NCI-H460 (cell line): ENCODE data around the gene MFAP4. TPM values are rescaled to one million over a fixed set of nuclear protein-coding genes. Genes with fewer than 3 reads are reported as not detected.

ENCODE experiments used
- DNase-seq: peaks from one replicate; pipeline ENCODE4 v3.0.0-alpha.2; 2016; ENCODE audit warnings: low read depth; ENCODE audit errors: extremely low read depth
- total RNA-seq: library from RNA; depleted of rRNA; stranded (reverse); fragments of >200 nt; shearing (Covaris generic); gene quantifications from 2 replicates; pipeline ENCODE4 v1.2.3, GENCODE V29; 2014

The MFAP4 gene
- total RNA-seq, 1 experiment from 2014 or later = not detected

GRCh38 chr17:19387921-19388521 lies 1.0 kb upstream of the MFAP4 start:
- DNase-seq = no peak

DNA sequence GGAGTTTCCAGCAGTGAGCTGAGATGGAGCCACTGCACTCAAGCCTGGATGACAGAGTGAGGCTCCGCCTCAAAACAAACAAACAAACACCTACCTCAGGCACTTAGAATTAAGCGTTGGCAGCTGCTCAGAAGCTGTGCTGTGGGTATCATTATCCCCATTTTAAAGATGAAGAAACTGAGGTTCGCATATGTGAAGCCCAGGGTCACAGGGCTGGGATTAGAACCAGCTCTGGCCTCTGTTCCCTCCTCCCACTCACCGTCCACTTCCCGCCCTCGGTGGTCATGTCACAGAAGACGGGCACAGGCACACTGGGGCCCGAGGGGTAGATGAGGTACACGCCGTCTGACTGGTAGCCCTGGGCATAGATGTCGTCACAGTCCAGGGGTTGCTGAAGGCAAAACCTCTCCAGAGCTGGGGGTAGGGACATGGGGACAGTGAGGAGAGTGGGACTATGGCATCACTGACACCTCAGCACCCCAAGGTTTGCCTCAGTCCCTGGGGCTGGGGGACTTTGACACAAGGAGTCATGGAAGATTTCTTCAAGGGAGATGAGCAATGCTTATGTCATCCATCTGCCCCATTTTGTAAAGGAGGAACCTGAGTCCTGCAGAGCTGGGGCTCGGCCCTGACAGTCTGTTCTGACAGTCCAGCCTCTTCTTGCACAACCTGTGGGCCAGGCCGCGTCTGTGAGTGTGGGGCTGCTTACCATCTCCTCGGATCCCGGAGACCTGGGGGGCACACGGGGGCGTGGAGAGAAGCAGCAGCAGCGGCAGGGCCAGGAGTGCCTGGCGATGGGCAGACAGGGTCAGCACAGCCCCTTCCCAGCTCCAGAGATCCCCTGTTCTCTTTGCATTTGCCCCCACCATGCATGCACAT lies 700 bp downstream of the MFAP4 start:
- DNase-seq = no peak

DNA sequence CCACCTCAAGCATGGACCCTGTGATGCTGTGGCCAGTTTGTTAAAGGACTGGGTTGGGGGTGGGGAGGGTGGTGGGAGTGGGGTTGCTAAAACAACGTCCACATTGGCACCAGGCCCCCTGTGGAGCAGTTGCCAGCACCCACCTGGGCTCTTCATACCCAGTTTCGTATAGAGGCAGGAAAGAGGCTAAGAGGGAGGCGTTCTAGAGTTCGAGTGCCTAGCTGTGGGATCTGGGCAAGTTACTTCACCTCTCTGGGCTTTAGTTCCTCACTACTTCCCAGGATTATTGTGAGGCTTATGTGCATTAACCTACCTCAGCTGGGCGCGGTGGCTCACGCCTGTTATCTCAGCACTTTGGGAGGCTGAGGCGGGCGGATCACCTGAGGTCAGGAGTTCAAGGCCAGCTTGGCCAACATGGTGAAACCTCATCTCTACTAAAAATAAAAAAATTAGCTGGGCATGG lies 1.4 kb downstream of the MFAP4 start:
- DNase-seq = no peak

DNA sequence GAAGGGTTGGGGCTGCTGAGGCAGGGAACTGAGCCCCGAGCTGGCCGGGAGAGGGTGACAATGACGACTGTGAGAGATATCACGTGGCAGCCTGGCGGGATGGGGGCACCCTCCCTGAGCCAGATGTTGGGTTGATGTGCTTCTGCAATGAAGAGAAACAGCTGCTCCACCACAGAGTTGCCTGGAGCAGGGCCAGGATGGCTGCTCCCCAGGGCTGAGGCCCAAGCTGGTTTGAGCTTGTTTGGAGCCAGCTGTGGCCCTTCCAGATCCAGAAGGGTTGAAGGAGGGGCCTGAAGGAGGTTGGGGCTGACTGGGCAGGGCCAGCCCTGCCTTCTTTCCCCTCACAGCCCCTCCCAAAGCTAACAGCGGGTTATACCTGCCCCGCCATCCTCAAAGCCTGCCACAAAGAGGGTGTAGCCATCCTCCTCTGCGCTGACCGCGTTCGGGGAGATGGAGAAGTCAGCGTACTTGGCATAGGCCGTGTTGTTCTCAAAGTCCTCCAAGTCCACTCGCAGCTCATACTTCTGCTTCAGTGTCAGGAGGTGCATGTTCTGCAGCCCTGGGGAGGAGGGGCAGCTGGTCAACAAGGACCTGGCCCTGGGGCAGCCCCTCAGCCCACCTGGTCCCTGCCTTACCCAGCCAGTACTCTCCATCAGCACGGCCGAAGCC lies 2.1 kb downstream of the MFAP4 start:
- DNase-seq = no peak

DNA sequence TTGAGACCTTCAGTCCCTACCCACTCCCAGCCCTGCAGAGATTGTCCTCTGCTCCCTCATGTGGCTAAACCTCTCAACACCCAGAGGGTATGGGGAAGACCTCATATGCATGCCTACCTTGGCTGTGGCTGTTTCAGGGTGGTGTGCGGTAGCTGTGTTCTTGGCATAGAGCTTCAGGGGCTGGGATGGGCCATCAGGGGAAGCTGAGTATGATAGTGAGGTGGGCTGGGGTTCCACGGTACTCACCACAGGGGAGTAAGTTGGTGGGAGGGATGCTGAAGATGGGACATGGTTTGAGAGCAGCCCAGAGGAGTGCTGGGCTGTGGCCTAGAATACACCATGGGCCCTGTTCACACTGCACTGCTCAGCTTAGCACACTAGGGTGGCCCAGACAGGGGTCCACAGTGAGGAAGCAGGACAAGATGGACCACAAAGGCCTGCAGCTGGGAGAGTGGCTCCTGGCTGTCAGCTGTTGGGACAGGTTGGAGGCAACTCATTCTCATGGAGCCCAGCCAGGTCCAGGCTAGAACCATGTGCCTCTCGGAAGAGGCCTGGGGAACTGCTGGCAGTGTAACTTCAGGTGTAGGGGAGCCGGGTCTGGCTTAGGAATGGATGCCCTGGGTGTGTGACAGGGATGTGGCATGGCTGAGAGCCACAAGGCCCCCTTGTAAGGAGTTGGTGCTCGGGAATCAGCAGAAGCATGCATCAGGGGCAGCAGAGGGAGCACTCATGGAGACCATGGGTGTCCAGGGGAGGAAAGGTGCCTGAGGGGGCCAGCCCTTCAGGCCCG lies 3.1 kb downstream of the MFAP4 start:
- DNase-seq = no peak

DNA sequence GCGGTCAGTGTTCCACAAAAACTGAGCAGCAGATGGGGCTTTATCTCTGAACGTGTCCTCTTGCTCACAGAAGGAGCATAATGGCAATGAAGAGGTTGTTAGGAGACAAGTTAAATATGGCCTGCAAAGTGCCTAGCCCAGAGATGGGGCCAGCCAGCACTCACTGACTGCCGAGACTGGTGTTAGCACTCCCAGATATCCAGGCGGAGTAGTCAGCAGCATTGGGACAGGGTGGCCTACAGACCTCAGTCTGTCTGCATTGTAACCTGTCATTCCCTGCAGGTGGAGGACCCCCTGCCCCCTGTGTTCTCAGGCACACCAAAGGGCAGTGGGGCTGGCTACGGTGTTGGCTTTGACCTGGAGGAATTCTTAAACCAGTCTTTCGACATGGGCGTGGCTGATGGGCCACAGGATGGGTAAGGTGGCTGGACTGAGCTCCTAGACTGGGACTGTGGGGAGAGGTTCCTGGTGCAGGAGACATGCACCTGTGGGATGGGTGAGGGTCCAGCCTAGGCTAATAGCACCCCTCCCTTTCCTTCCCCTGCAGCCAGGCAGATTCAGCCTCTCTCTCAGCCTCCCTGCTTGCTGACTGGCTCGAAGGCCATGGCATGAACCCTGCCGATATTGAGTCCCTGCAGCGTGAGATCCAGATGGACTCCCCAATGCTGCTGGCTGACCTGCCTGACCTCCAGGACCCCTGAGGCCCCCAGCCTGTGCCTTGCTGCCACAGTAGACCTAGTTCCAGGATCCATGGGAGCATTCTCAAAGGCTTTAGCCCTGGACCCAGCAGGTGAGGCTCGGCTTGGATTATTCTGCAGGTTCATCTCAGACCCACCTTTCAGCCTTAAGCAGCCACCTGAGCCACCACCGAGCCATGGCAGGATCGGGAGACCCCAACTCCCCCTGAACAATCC lies 4.2 kb downstream of the MFAP4 start:
- no peak for DNase-seq

DNA sequence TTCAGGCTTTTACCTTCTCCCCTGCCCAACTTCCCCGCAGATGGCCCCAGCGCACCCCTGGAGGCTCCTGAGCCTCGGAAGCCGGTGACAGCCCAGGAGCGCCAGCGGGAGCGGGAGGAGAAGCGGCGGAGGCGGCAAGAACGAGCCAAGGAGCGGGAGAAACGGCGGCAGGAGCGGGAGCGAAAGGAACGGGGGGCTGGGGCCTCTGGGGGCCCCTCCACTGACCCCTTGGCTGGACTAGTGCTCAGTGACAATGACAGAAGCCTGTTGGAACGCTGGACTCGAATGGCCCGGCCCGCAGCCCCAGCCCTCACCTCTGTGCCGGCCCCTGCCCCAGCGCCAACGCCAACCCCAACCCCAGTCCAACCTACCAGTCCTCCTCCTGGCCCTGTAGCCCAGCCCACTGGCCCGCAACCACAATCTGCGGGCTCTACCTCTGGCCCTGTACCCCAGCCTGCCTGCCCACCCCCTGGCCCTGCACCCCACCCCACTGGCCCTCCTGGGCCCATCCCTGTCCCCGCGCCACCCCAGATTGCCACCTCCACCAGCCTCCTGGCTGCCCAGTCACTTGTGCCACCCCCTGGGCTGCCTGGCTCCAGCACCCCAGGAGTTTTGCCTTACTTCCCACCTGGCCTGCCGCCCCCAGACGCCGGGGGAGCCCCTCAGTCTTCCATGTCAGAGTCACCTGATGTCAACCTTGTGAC lies 5.1 kb downstream of the MFAP4 start:
- DNase-seq = no peak

GRCh38 chr17:19381361-19381740 lies 5.6 kb downstream of the MFAP4 start:
- DNase-seq = no peak

GRCh38 chr17:19380481-19381301 lies 6.3 kb downstream of the MFAP4 start:
- DNase-seq = no peak

DNA sequence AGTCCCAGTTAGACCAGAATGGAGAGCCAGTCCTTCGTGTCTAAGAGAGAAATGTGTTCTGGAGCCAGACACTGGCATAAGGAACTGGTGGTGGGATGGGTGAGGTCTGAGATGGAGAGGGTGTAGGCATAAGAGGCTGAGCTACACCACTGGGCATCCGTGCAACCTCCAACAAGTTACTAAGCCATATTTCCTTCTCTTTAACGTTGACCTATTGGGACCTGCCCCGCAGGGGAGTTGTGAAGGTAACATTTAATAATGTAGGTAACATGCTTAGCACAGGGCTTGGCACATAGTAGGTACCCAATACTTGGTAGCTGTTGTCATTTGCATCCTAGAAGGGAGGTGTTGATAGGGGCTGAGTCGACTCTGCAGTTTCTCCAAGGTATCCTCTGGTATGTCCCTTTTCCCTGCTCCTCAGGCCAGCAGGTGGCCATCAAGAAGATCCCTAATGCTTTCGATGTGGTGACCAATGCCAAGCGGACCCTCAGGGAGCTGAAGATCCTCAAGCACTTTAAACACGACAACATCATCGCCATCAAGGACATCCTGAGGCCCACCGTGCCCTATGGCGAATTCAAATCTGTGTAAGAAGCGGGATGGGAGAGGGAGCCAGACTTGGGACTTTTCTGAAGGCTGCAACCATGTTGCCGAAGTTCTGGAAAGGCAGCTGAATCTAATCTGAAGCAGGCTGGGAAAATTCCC lies 7.5 kb downstream of the MFAP4 start:
- no peak for DNase-seq

GRCh38 chr17:19378416-19379360 lies 8.3 kb downstream of the MFAP4 start, which contains the start of gene MAPK7:
MAPK7 (plus strand) TSS chr17:19378498; CDS start chr17:19378901, 403 bp downstream.
- no peak for DNase-seq

GRCh38 chr17:19377602-19378415 lies 9.2 kb downstream of the MFAP4 start:
- peak; percentile 98 for DNase-seq

DNA sequence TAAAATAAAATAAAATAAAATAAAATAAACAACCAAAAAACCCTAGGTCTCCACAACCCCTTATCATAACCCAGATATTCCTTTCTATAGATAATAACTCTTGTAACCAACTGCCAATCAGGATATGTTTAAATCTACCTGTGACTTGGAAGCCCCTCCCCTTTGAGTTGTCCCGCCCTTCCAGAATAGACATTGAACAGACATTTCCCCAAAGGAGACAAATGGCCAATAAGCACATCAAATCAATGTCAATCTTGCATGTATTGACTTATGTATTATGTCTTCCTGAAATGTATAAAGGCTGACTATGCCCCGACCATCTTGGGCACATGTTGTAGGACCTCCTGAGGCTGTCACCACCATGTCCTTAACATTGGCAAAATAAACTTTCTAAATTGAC lies 10.2 kb downstream of the MFAP4 start:
- DNase-seq = no peak

GRCh38 chr17:19375732-19376131 lies 11.3 kb downstream of the MFAP4 start:
- DNase-seq = no peak

GRCh38 chr17:19374136-19374535 lies 12.9 kb downstream of the MFAP4 start:
- no peak for DNase-seq
